Naive B cell (primary cell): ENCODE results near the gene AKNA. TPM values are rescaled to one million over a fixed set of nuclear protein-coding genes. Genes with fewer than 3 reads are reported as not detected.

Source experiments
- ATAC-seq, 2 donors: fragments of 150-1000 bp; cut with Tn5 transposase; 2 replicates each; pipeline ENCODE4 v1.10.0; 2021; ENCODE audit warnings: low read depth in 2 of 2, mild to moderate bottlenecking in 2 of 2, moderate library complexity in 2 of 2
- DNase-seq: peaks from one replicate; pipeline ENCODE4 v3.0.0; 2022
- H3K27ac Mint-ChIP-seq, 6 donors: one replicate each; pipeline ENCODE4 v1.8.0; 2020 to 2022; ENCODE audit warnings: mild to moderate bottlenecking in 6 of 6, mixed read lengths in 6 of 6, moderate library complexity in 5 of 6, inconsistent platforms in 2 of 6
- H3K27me3 Mint-ChIP-seq, 3 donors: one replicate each; pipeline ENCODE4 v1.8.0; 2021 to 2022; ENCODE audit warnings: mixed read lengths in 3 of 3, mild to moderate bottlenecking in 1 of 3
- H3K36me3 Mint-ChIP-seq, 2 donors: one replicate each; pipeline ENCODE4 v1.8.0; 2020 to 2022; ENCODE audit warnings: mixed read lengths in 2 of 2, inconsistent platforms in 1 of 2, mild to moderate bottlenecking in 1 of 2
- H3K4me1 Mint-ChIP-seq, 3 donors: one replicate each; pipeline ENCODE4 v1.8.0; 2020 to 2022; ENCODE audit warnings: mixed read lengths in 3 of 3, inconsistent platforms in 1 of 3, mild to moderate bottlenecking in 1 of 3, moderate library complexity in 1 of 3
- H3K4me3 Mint-ChIP-seq, 8 donors: one replicate each; pipeline ENCODE4 v1.8.0; 2020 to 2022; ENCODE audit warnings: mild to moderate bottlenecking in 8 of 8, mixed read lengths in 8 of 8, moderate library complexity in 8 of 8, inconsistent platforms in 2 of 8
- H3K9me3 Mint-ChIP-seq, 7 donors: one replicate each; pipeline ENCODE4 v1.8.0; 2020 to 2022; ENCODE audit warnings: mixed read lengths in 7 of 7, mild to moderate bottlenecking in 5 of 7, inconsistent platforms in 2 of 7, moderate library complexity in 1 of 7
- polyA plus RNA-seq, 6 donors: library from polyadenylated mRNA; unstranded; fragments of 300-500 nt; fragmentation: Illumina TruSeq; gene quantifications; one replicate each; pipeline ENCODE4 v1.2.3, GENCODE V29; 2021; ENCODE audit warnings: low read depth in 6 of 6

Gene AKNA
- polyA plus RNA-seq, 6 donors from 2014 or later, result 0.78 to 34.1 (median 13.7) TPM

- peaks cover 5 to 30% (median 21%) of the 10 kb centered on the region in 7 donors for H3K9me3 Mint-ChIP-seq
Measured at GRCh38 chr9:114294664-114295063, 93.1 kb downstream of the AKNA start.

DNA sequence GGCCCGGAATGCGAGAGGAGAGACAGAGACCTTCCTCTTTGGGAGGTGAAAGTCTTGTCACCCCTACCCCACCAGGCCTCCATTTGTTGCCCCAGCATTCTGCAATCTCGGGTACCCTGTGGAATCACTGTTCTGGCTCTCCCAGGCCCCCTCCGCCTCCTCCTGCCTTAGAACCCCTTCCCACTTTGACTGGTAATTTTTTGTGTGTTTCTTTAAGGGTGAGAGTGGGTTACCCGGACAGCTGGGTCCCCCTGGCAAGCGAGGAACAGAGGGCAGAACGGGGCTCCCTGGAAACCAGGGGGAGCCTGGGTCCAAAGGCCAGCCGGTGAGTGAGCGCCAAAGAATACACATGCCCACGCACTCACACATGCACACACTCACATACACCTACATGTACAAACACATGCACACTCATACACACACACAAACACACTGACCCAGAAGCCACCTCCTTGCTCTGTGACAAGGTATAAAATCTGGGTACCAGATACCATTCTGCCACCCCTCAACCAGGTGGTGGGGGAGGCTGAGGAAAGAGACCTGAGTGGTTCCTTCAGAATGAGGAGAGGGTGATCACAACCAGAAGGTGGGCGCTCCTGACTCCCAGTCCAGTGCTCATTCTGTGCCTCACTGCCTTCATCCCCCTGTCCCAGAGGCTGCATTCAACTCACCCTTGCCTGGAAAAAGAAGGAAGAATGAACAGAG lies 95.7 kb downstream of the AKNA start:
- Mint-ChIP-seq H3K9me3 (peaks cover 5 to 29% (median 21%) of the 10 kb centered on the region in 7 donors), H3K4me1 (peaks cover 4 to 5% (median 4%) of the 10 kb centered on the region in 3 donors), H3K27ac (no peak overlapping the region), H3K36me3 (peaks cover 5 to 11% of the 10 kb centered on the region in 2 donors), H3K4me3 (no peak overlapping the region), H3K27me3 (peaks cover 0 to 19% (median 18%) of the 10 kb centered on the region in 3 donors)
- no peak for DNase-seq
- ATAC-seq, result no peak

More at GRCh38 chr9:114294664-114295063, 93.1 kb downstream of the AKNA start:
- no peak for ATAC-seq
- no peak for DNase-seq
- Mint-ChIP-seq H3K27ac (peak overlapping the region in 1 of 6 donors; percentile 11), H3K36me3 (peaks cover 5 to 11% of the 10 kb centered on the region in 2 donors), H3K4me3 (no peak overlapping the region), H3K4me1 (peaks cover 4 to 5% (median 4%) of the 10 kb centered on the region in 3 donors), H3K27me3 (peaks cover 0 to 19% (median 18%) of the 10 kb centered on the region in 3 donors)

DNA sequence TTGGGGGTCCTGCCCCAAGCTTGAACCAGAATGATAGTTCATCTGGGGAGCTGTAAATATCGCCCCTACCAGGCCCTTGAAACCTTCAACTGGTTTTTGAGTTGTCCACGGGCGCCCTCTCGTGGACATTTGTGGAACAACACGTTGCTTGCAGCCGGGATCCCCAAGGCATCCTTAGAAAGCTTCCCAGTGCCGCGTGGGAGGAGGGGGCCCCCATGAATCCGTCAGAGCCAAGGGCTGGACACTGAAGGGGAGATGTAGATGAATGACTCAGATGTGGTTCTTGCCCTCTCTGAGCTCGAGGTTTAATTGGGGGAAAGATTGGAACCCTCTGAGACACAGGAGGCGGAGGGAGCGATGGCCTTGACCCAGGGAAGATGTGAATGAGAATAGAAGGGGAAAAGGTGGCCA lies 96.7 kb downstream of the AKNA start:
- peak; percentile 46 for DNase-seq
- Mint-ChIP-seq H3K4me1 (peaks cover 4 to 5% (median 4%) of the 10 kb centered on the region in 3 donors), H3K36me3 (peaks cover 4 to 11% of the 10 kb centered on the region in 2 donors), H3K27ac (peak overlapping the region in 1 of 6 donors; percentile 39), H3K4me3 (peak overlapping the region in 1 of 8 donors; percentile 44), H3K27me3 (peaks cover 0 to 19% (median 18%) of the 10 kb centered on the region in 3 donors), H3K9me3 (peaks cover 5 to 21% (median 17%) of the 10 kb centered on the region in 7 donors)
- ATAC-seq, result peak in 1 of 2 donors; percentile 37

GRCh38 chr9:114290561-114290986 lies 97.2 kb downstream of the AKNA start:
- Mint-ChIP-seq H3K9me3 (peaks cover 5 to 16% (median 12%) of the 10 kb centered on the region in 7 donors), H3K4me1 (peaks cover 4 to 5% (median 4%) of the 10 kb centered on the region in 3 donors), H3K27me3 (peaks cover 0 to 19% (median 14%) of the 10 kb centered on the region in 3 donors), H3K27ac (peak overlapping the region in 2 of 6 donors; percentile 39 to 74), H3K36me3 (peaks cover 0 to 11% of the 10 kb centered on the region in 2 donors), H3K4me3 (no peak overlapping the region)
- no peak for ATAC-seq
- DNase-seq, result no peak

DNA sequence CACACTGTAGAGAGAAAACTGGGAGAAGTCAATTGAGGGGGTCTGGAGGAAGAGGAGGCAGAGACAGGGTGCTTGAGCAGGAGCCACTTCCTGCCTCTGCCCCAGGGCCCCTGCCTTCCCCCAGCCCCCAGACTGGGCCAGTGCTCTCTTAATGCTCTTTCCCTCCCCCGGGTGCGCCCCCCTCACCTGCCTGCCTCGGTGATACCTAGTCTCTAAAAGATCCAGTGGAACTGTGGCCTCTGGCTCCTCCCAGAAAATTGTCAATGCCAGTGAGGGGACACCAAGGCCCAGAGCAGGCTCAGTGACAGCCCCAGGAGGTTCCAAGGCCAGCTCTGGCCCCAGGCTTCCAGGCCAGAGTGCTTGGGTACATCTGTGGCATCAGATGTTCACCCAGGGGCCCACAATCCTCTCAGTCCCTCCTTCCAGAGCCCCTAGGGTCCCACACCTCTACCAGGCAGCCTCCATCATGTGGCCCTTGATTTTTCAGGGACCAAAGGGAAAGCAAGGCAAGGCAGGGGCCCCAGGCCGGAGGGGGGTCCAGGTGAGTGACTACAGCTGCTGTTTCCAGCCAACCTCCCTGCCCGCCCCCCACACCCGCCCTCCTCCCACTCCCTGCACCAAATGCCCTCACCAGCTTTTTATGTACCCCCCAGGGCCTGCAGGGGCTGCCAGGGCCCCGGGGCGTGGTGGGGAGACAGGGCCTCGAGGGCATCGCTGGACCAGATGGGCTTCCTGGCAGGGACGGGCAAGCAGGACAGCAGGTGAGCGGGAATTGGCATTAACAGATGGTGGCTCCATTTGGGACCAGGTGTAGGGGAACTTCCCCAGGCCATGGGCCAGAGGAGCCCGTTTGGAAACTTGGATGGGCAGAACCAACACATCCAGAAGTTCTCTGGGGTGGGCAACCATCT lies 98.0 kb downstream of the AKNA start:
- H3K27me3 Mint-ChIP-seq, result peaks cover 0 to 19% (median 13%) of the 10 kb centered on the region in 3 donors
- no peak overlapping the region for H3K4me3 Mint-ChIP-seq
- H3K9me3 Mint-ChIP-seq, result peaks cover 0 to 9% (median 6%) of the 10 kb centered on the region in 7 donors
- no peak for ATAC-seq
- H3K4me1 Mint-ChIP-seq, result peaks cover 4 to 5% (median 4%) of the 10 kb centered on the region in 3 donors
- no peak overlapping the region for H3K27ac Mint-ChIP-seq
- DNase-seq, result no peak
- H3K36me3 Mint-ChIP-seq, result peaks cover 0 to 4% of the 10 kb centered on the region in 2 donors

- Mint-ChIP-seq H3K9me3 (peaks cover 0 to 3% (median 0%) of the 10 kb centered on the region in 7 donors), H3K4me3 (no peak overlapping the region), H3K27ac (peak overlapping the region in 1 of 6 donors; percentile 65), H3K4me1 (peaks cover 4 to 5% (median 4%) of the 10 kb centered on the region in 3 donors), H3K27me3 (peaks cover 0 to 19% (median 13%) of the 10 kb centered on the region in 3 donors), H3K36me3 (no peaks in the 10 kb centered on the region)
- DNase-seq, result no peak
- ATAC-seq, result no peak
Measured at GRCh38 chr9:114289106-114289505, 98.7 kb downstream of the AKNA start.

DNA sequence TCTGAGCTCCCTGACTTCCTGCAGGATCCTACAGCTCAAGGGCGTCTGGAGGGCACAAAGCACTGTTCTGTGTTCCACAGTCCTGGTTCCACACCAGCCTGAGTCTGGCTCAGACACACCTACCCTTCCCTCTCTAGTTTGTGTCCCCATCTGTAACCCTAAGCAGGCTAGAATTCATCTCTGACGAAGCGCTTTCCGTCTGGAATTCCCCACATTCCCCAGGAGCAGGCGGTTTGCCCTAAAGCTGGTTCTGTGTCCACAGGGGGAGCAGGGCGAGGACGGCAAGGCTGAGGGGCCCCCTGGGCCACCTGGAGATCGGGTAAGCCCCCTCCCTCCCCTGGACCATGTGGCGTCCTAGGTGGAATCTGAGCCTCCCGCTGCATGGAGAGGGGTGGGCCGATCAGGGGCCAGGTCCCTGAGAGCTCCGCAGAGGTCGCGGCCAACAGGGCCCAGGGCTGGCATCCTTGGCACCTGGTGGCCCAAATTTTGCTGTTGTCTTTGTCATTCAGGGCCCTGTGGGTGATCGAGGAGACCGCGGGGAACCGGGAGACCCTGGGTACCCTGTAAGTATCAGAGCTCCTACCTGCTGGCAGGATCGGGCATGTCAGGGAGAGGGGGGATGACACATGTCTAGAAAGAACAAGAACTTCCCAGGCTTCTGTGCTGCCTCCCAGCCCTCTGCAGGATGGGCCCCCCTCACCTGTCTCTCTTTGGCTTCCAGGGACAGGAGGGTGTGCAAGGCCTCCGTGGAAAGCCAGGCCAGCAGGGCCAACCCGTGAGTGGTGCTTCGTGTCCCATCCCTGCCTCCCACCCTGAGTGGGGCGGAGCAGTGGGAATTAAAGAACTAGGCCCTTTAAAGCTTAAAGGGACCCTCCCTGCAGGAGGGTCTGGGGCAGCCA lies 99.3 kb downstream of the AKNA start:
- DNase-seq (no peak), ATAC-seq (no peak)
- no peaks in the 10 kb centered on the region for H3K36me3 Mint-ChIP-seq
- H3K4me1 Mint-ChIP-seq, result peaks cover 4 to 5% (median 4%) of the 10 kb centered on the region in 3 donors
- no peak overlapping the region for H3K4me3 Mint-ChIP-seq
- peaks cover 0 to 3% (median 0%) of the 10 kb centered on the region in 7 donors for H3K9me3 Mint-ChIP-seq
- peak overlapping the region in 1 of 6 donors; percentile 65 for H3K27ac Mint-ChIP-seq
- H3K27me3 Mint-ChIP-seq, result peaks cover 0 to 17% (median 13%) of the 10 kb centered on the region in 3 donors

DNA sequence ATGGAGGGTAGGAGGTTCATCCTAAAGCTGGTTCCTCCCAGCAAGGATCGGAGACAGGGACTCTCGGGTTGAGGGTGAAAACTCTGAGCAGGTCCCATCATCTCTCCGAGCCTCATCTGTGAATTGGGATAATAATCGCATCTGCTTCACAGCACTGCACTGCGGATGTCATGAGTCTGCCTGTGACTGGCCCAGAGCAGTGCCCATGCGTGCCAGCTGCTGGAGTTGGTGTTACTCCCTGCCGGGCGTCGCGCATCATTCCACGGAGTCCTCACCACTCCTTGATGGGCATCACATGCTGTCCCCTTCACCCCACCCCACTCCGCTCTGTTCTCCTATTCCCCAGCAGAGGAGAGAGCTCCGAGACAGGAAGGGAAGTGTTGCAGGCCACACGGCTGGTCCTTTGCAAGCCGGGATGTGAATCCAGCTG lies 100.0 kb downstream of the AKNA start:
- no peak for DNase-seq
- peaks cover 4 to 5% (median 4%) of the 10 kb centered on the region in 3 donors for H3K4me1 Mint-ChIP-seq
- peak overlapping the region in 1 of 6 donors; percentile 65 for H3K27ac Mint-ChIP-seq
- no peak for ATAC-seq
- H3K27me3 Mint-ChIP-seq, result peaks cover 0 to 13% (median 11%) of the 10 kb centered on the region in 3 donors
- H3K9me3 Mint-ChIP-seq, result peaks cover 0 to 2% (median 0%) of the 10 kb centered on the region in 7 donors
- no peak overlapping the region for H3K4me3 Mint-ChIP-seq
- H3K36me3 Mint-ChIP-seq, result no peaks in the 10 kb centered on the region

DNA sequence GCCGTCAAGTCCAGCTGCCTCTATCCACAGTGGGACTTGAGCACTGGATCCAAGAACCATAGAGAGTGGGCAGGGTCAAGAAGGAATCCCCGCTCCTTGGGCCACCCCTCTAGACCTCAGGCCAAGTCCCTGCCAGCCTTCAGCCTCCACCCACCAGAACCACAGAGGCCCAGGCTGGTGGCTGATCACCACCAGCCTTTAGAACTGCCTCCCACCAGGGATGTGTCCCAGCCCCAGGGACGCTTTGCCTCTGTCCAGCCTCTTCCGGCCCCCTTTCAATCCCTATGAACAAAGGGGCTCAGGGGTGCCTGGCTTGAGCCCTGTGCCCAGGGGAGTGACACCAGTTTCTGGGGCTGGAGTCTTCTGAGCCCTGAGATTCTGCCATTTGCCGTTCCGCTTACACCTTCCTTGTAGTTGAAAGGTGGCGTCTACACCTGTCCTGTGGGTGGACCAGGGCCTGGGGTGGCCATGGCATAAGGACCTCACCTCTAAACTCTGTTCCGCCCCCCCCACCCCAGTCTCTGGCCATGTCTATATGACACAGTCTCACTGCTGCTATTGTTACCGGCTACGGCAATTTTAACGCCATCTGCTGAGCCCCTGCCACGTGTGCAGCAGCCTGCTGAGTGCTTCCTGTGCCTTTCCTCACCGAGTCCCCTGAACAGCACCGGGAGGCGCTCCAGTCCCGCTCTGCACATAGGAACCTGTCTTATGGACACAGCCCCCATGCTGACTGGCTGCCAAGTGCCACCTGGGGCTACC lies 100.6 kb downstream of the AKNA start:
- H3K27me3 Mint-ChIP-seq, result peaks cover 0 to 10% (median 10%) of the 10 kb centered on the region in 3 donors
- H3K27ac Mint-ChIP-seq, result no peak overlapping the region
- DNase-seq (no peak), ATAC-seq (no peak)
- H3K9me3 Mint-ChIP-seq, result no peaks in the 10 kb centered on the region
- no peaks in the 10 kb centered on the region for H3K36me3 Mint-ChIP-seq
- no peak overlapping the region for H3K4me3 Mint-ChIP-seq
- peaks cover 4 to 5% (median 4%) of the 10 kb centered on the region in 3 donors for H3K4me1 Mint-ChIP-seq

DNA sequence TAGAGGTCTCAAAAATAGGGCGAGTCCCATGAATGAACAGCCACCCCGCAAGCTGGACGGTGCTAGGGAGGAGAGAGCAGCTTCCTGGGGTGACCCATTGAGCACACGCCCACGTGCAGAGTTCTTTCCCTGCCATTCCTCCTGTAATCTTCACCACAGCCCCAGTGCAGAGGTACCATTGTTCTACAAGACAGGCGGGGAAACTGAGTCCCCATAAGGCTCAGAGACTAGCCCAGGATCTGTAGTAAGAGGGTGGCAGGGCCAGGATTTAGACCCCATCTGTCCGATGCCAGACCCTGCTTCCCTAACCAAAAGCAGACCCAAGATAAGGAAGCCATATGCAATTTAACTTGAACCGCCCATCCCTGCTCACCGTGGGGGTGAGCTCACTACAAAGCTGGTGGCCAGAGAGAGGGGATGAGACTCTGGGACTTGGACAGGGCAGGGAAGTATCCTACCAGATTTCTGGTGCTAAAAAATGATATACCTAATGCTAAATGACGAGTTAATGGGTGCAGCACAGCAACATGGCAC lies 101.6 kb downstream of the AKNA start:
- H3K27me3 Mint-ChIP-seq, result peaks cover 0 to 10% (median 8%) of the 10 kb centered on the region in 3 donors
- H3K9me3 Mint-ChIP-seq, result no peaks in the 10 kb centered on the region
- ATAC-seq (no peak), DNase-seq (no peak)
- no peaks in the 10 kb centered on the region for H3K36me3 Mint-ChIP-seq
- H3K4me1 Mint-ChIP-seq, result peaks cover 3 to 4% (median 4%) of the 10 kb centered on the region in 3 donors
- H3K27ac Mint-ChIP-seq, result no peak overlapping the region
- H3K4me3 Mint-ChIP-seq, result no peak overlapping the region

GRCh38 chr9:114285166-114285867 lies 102.5 kb downstream of the AKNA start:
- Mint-ChIP-seq H3K36me3 (no peaks in the 10 kb centered on the region), H3K27me3 (peaks cover 0 to 10% (median 5%) of the 10 kb centered on the region in 3 donors), H3K27ac (peak overlapping the region in 1 of 6 donors; percentile 33), H3K9me3 (no peaks in the 10 kb centered on the region), H3K4me3 (no peak overlapping the region), H3K4me1 (no peaks in the 10 kb centered on the region)
- DNase-seq (no peak), ATAC-seq (no peak)
